ENCODE results near the gene PTGES. TPM values are rescaled to one million over a fixed set of nuclear protein-coding genes. Genes with fewer than 3 reads are reported as not detected.

PTGES gene
- total and polyA plus RNA-seq, 5 donors from 2014 or later: 0.17 TPM; not detected in 4

- no peaks in the 10 kb centered on the region for H3K27me3 ChIP-seq (ENCODE audit: control insufficient read depth, insufficient read depth, low read length)
- ATAC-seq (ENCODE audit: low read depth in 2 of 2) (no peak), DNase-seq (no peak)
- no peaks in the 10 kb centered on the region for H3K36me3 ChIP-seq (ENCODE audit: control insufficient read depth, insufficient read depth, low read length)
- Mint-ChIP-seq H3K9me3 (no peaks in the 10 kb centered on the region), H3K4me3 (peak overlapping the region in 1 of 4 donors; percentile 8), H3K27me3 (peaks cover 26% of the 10 kb centered on the region), H3K4me1 (peaks cover 0 to under 1% (median 0%) of the 10 kb centered on the region in 4 donors), H3K27ac (peak overlapping the region in 1 of 3 donors; percentile 69), H3K36me3 (no peaks in the 10 kb centered on the region)
- H3K4me1 ChIP-seq (ENCODE audit: control insufficient read depth, insufficient read depth, low read length, poor library complexity, severe bottlenecking): no peaks in the 10 kb centered on the region
- H3K9me3 ChIP-seq (ENCODE audit: control insufficient read depth in 2 of 2, low read length in 2 of 2): no peaks in the 10 kb centered on the region
- no peak overlapping the region for H3K4me3 ChIP-seq (ENCODE audit: low read depth, low read length)
- no peak overlapping the region for H3K27ac ChIP-seq (ENCODE audit: insufficient read depth, low read length, poor library complexity, severe bottlenecking)
Measured at GRCh38 chr9:129732100-129732499, 20.7 kb downstream of the PTGES start.

- Mint-ChIP-seq H3K9me3 (no peaks in the 10 kb centered on the region), H3K36me3 (no peaks in the 10 kb centered on the region), H3K27me3 (peaks cover 25% of the 10 kb centered on the region), H3K4me3 (peak overlapping the region in 1 of 4 donors; percentile 58), H3K27ac (peak overlapping the region in 1 of 3 donors; percentile 54), H3K4me1 (peaks cover 0 to 2% (median 0%) of the 10 kb centered on the region in 4 donors)
- Histone ChIP-seq H3K9me3 (ENCODE audit: control insufficient read depth in 2 of 2, low read length in 2 of 2) (no peaks in the 10 kb centered on the region), H3K27me3 (ENCODE audit: control insufficient read depth, insufficient read depth, low read length) (no peaks in the 10 kb centered on the region), H3K36me3 (ENCODE audit: control insufficient read depth, insufficient read depth, low read length) (no peaks in the 10 kb centered on the region), H3K4me3 (ENCODE audit: low read depth, low read length) (no peak overlapping the region), H3K27ac (ENCODE audit: insufficient read depth, low read length, poor library complexity, severe bottlenecking) (no peak overlapping the region), H3K4me1 (ENCODE audit: control insufficient read depth, insufficient read depth, low read length, poor library complexity, severe bottlenecking) (peaks cover 2% of the 10 kb centered on the region)
- DNase-seq (no peak), ATAC-seq (ENCODE audit: low read depth in 2 of 2) (no peak)
Measured at GRCh38 chr9:129731477-129732085, 21.3 kb downstream of the PTGES start.

GRCh38 chr9:129728744-129729143, 24.1 kb downstream of the PTGES start:
- H3K9me3 Mint-ChIP-seq: no peaks in the 10 kb centered on the region
- DNase-seq (no peak), ATAC-seq (ENCODE audit: low read depth in 2 of 2) (no peak)
- H3K27me3 Mint-ChIP-seq: peaks cover 20% of the 10 kb centered on the region
- Histone ChIP-seq H3K36me3 (ENCODE audit: control insufficient read depth, insufficient read depth, low read length) (no peaks in the 10 kb centered on the region), H3K9me3 (ENCODE audit: control insufficient read depth in 2 of 2, low read length in 2 of 2) (no peaks in the 10 kb centered on the region), H3K27ac (ENCODE audit: insufficient read depth, low read length, poor library complexity, severe bottlenecking) (no peak overlapping the region), H3K4me1 (ENCODE audit: control insufficient read depth, insufficient read depth, low read length, poor library complexity, severe bottlenecking) (peaks cover 3% of the 10 kb centered on the region), H3K27me3 (ENCODE audit: control insufficient read depth, insufficient read depth, low read length) (no peaks in the 10 kb centered on the region), H3K4me3 (ENCODE audit: low read depth, low read length) (no peak overlapping the region)
- no peaks in the 10 kb centered on the region for H3K36me3 Mint-ChIP-seq
- peaks cover 0 to 4% (median 0%) of the 10 kb centered on the region in 4 donors for H3K4me1 Mint-ChIP-seq
- H3K27ac Mint-ChIP-seq: no peak overlapping the region
- H3K4me3 Mint-ChIP-seq: no peak overlapping the region

- peaks cover 3% of the 10 kb centered on the region for H3K4me1 ChIP-seq (ENCODE audit: control insufficient read depth, insufficient read depth, low read length, poor library complexity, severe bottlenecking)
- ATAC-seq (ENCODE audit: low read depth in 2 of 2): peak; percentile 71 to 72
- H3K27ac ChIP-seq (ENCODE audit: insufficient read depth, low read length, poor library complexity, severe bottlenecking): no peak overlapping the region
- H3K4me1 Mint-ChIP-seq: peaks cover 0 to 4% (median 0%) of the 10 kb centered on the region in 4 donors
- H3K4me3 Mint-ChIP-seq: peak overlapping the region in 2 of 4 donors; percentile 9 to 26
- no peaks in the 10 kb centered on the region for H3K27me3 ChIP-seq (ENCODE audit: control insufficient read depth, insufficient read depth, low read length)
- H3K27ac Mint-ChIP-seq: no peak overlapping the region
- no peaks in the 10 kb centered on the region for H3K36me3 ChIP-seq (ENCODE audit: control insufficient read depth, insufficient read depth, low read length)
- no peaks in the 10 kb centered on the region for H3K9me3 Mint-ChIP-seq
- H3K4me3 ChIP-seq (ENCODE audit: low read depth, low read length): no peak overlapping the region
- DNase-seq: peak; percentile 17 to 62 (median 36)
- H3K27me3 Mint-ChIP-seq: peaks cover 19% of the 10 kb centered on the region
- H3K36me3 Mint-ChIP-seq: no peaks in the 10 kb centered on the region
- H3K9me3 ChIP-seq (ENCODE audit: control insufficient read depth in 2 of 2, low read length in 2 of 2): no peaks in the 10 kb centered on the region
Measured at GRCh38 chr9:129726322-129727160, 26.3 kb downstream of the PTGES start.

GRCh38 chr9:129725795-129726251, 27.0 kb downstream of the PTGES start:
- ATAC-seq (ENCODE audit: low read depth in 2 of 2) (no peak), DNase-seq (no peak)
- H3K9me3 ChIP-seq (ENCODE audit: control insufficient read depth in 2 of 2, low read length in 2 of 2): no peaks in the 10 kb centered on the region
- peaks cover 3% of the 10 kb centered on the region for H3K4me1 ChIP-seq (ENCODE audit: control insufficient read depth, insufficient read depth, low read length, poor library complexity, severe bottlenecking)
- H3K27ac Mint-ChIP-seq: no peak overlapping the region
- H3K27ac ChIP-seq (ENCODE audit: insufficient read depth, low read length, poor library complexity, severe bottlenecking): no peak overlapping the region
- peaks cover 0 to 4% (median 0%) of the 10 kb centered on the region in 4 donors for H3K4me1 Mint-ChIP-seq
- no peak overlapping the region for H3K4me3 ChIP-seq (ENCODE audit: low read depth, low read length)
- H3K27me3 Mint-ChIP-seq: peaks cover 15% of the 10 kb centered on the region
- no peaks in the 10 kb centered on the region for H3K36me3 ChIP-seq (ENCODE audit: control insufficient read depth, insufficient read depth, low read length)
- no peaks in the 10 kb centered on the region for H3K9me3 Mint-ChIP-seq
- no peak overlapping the region for H3K4me3 Mint-ChIP-seq
- no peaks in the 10 kb centered on the region for H3K36me3 Mint-ChIP-seq
- no peaks in the 10 kb centered on the region for H3K27me3 ChIP-seq (ENCODE audit: control insufficient read depth, insufficient read depth, low read length)

GRCh38 chr9:129724456-129725190, 28.2 kb downstream of the PTGES start:
- no peak overlapping the region for H3K4me3 ChIP-seq (ENCODE audit: low read depth, low read length)
- no peaks in the 10 kb centered on the region for H3K36me3 Mint-ChIP-seq
- ATAC-seq (ENCODE audit: low read depth in 2 of 2): no peak
- H3K27ac Mint-ChIP-seq: no peak overlapping the region
- H3K4me1 Mint-ChIP-seq: peaks cover 0 to 4% (median 0%) of the 10 kb centered on the region in 4 donors
- peaks cover 10% of the 10 kb centered on the region for H3K27me3 Mint-ChIP-seq
- H3K4me3 Mint-ChIP-seq: no peak overlapping the region
- peaks cover 3% of the 10 kb centered on the region for H3K4me1 ChIP-seq (ENCODE audit: control insufficient read depth, insufficient read depth, low read length, poor library complexity, severe bottlenecking)
- no peaks in the 10 kb centered on the region for H3K27me3 ChIP-seq (ENCODE audit: control insufficient read depth, insufficient read depth, low read length)
- no peaks in the 10 kb centered on the region for H3K9me3 Mint-ChIP-seq
- DNase-seq: no peak
- H3K36me3 ChIP-seq (ENCODE audit: control insufficient read depth, insufficient read depth, low read length): no peaks in the 10 kb centered on the region
- no peak overlapping the region for H3K27ac ChIP-seq (ENCODE audit: insufficient read depth, low read length, poor library complexity, severe bottlenecking)
- H3K9me3 ChIP-seq (ENCODE audit: control insufficient read depth in 2 of 2, low read length in 2 of 2): no peaks in the 10 kb centered on the region

GRCh38 chr9:129722913-129723312, 29.9 kb downstream of the PTGES start:
- H3K27me3 Mint-ChIP-seq: peaks cover 10% of the 10 kb centered on the region
- no peaks in the 10 kb centered on the region for H3K9me3 Mint-ChIP-seq
- Histone ChIP-seq H3K4me1 (ENCODE audit: control insufficient read depth, insufficient read depth, low read length, poor library complexity, severe bottlenecking) (peaks cover 3% of the 10 kb centered on the region), H3K9me3 (ENCODE audit: control insufficient read depth in 2 of 2, low read length in 2 of 2) (no peaks in the 10 kb centered on the region), H3K36me3 (ENCODE audit: control insufficient read depth, insufficient read depth, low read length) (no peaks in the 10 kb centered on the region), H3K4me3 (ENCODE audit: low read depth, low read length) (no peak overlapping the region), H3K27ac (ENCODE audit: insufficient read depth, low read length, poor library complexity, severe bottlenecking) (no peak overlapping the region), H3K27me3 (ENCODE audit: control insufficient read depth, insufficient read depth, low read length) (no peaks in the 10 kb centered on the region)
- DNase-seq (no peak), ATAC-seq (ENCODE audit: low read depth in 2 of 2) (no peak)
- H3K4me1 Mint-ChIP-seq: peaks cover 0 to 4% (median 0%) of the 10 kb centered on the region in 4 donors
- no peak overlapping the region for H3K27ac Mint-ChIP-seq
- no peak overlapping the region for H3K4me3 Mint-ChIP-seq
- no peaks in the 10 kb centered on the region for H3K36me3 Mint-ChIP-seq
